ENCODE data around the gene MEN1. TPM values are rescaled to one million over a fixed set of nuclear protein-coding genes. Genes with fewer than 3 reads are reported as not detected.

MEN1 gene
- total and polyA plus RNA-seq, 7 donors = 7.2 to 21.2 (median 10.8) TPM

- intact Hi-C loops (cut with DNase I) = no loop called here
- 44 to 62% (median 56%) methylated on average over 8 of the region's 8 CpGs for WGBS, 3 donors
- ATAC-seq = no peak
- H3K9me3 ChIP-seq = no peaks in the 10 kb centered on the region
- peaks cover 67% of the 10 kb centered on the region for H3K4me1 ChIP-seq
- H3K4me3 ChIP-seq = no peak overlapping the region
- peaks cover 29 to 74% of the 10 kb centered on the region in 2 donors for H3K36me3 ChIP-seq (ENCODE audit: insufficient read depth in 1 of 2, low read depth in 1 of 2)
- no peak for TF ChIP-seq CTCF (IDR thresholded peaks at IDR 0.05)
- no peaks in the 10 kb centered on the region for H3K27me3 ChIP-seq (ENCODE audit: insufficient read depth in 3 of 3, low read length in 2 of 3)
- peak in 1 of 2 donors; percentile 19 for DNase-seq
- peak overlapping the region; percentile 85 for H3K27ac ChIP-seq
These were observed 45.6 kb downstream of the MEN1 start for GRCh38 chr11:64764753-64765152.

GRCh38 chr11:64764040-64764611 is 46.2 kb downstream of the MEN1 start:
- Histone ChIP-seq H3K4me1 (peaks cover 71% of the 10 kb centered on the region), H3K27ac (peak overlapping the region; percentile 85), H3K27me3 (ENCODE audit: insufficient read depth in 3 of 3, low read length in 2 of 3) (no peaks in the 10 kb centered on the region), H3K4me3 (peak overlapping the region; percentile 28), H3K9me3 (no peaks in the 10 kb centered on the region), H3K36me3 (ENCODE audit: insufficient read depth in 1 of 2, low read depth in 1 of 2) (peaks cover 23 to 68% of the 10 kb centered on the region in 2 donors)
- WGBS, 3 donors = 27 to 40% (median 30%) methylated on average over 11 of the region's 11 CpGs
- TF ChIP-seq CTCF (IDR thresholded peaks at IDR 0.05) = no peak
- DNase-seq (peak in 1 of 2 donors; percentile 50), ATAC-seq (no peak)
- intact Hi-C loops (cut with DNase I) = no loop called here

GRCh38 chr11:64763526-64764039 is 46.8 kb downstream of the MEN1 start:
- peaks cover 19 to 62% of the 10 kb centered on the region in 2 donors for H3K36me3 ChIP-seq (ENCODE audit: insufficient read depth in 1 of 2, low read depth in 1 of 2)
- H3K4me3 ChIP-seq = peak overlapping the region; percentile 28
- DNase-seq (peak; percentile 19 to 60), ATAC-seq (no peak)
- H3K27me3 ChIP-seq (ENCODE audit: insufficient read depth in 3 of 3, low read length in 2 of 3) = no peaks in the 10 kb centered on the region
- no peaks in the 10 kb centered on the region for H3K9me3 ChIP-seq
- WGBS, 3 donors = 25 to 38% (median 27%) methylated on average over 6 of the region's 6 CpGs
- intact Hi-C loops (cut with DNase I) = no loop called here
- TF ChIP-seq CTCF (IDR thresholded peaks at IDR 0.05) = no peak
- peak overlapping the region; percentile 85 for H3K27ac ChIP-seq
- peaks cover 74% of the 10 kb centered on the region for H3K4me1 ChIP-seq

- TF ChIP-seq CTCF (IDR thresholded peaks at IDR 0.05) = no peak
- no peaks in the 10 kb centered on the region for H3K9me3 ChIP-seq
- DNase-seq (peak; percentile 47 to 87), ATAC-seq (peak; percentile 28 to 59 (median 52))
- WGBS, 3 donors = 27 to 34% (median 28%) methylated on average over 13 of the region's 13 CpGs
- intact Hi-C loops (cut with DNase I) = no loop called here
- peak overlapping the region; percentile 28 for H3K4me3 ChIP-seq
- H3K36me3 ChIP-seq (ENCODE audit: insufficient read depth in 1 of 2, low read depth in 1 of 2) = peaks cover 13 to 62% of the 10 kb centered on the region in 2 donors
- peaks cover 75% of the 10 kb centered on the region for H3K4me1 ChIP-seq
- peak overlapping the region; percentile 85 for H3K27ac ChIP-seq
- H3K27me3 ChIP-seq (ENCODE audit: insufficient read depth in 3 of 3, low read length in 2 of 3) = no peaks in the 10 kb centered on the region
These were observed 47.5 kb downstream of the MEN1 start for GRCh38 chr11:64762674-64763525.
